Bronchial epithelial cell (primary cell): ENCODE measurements around the gene ARHGAP4. TPM values are rescaled to one million over a fixed set of nuclear protein-coding genes. Genes with fewer than 3 reads are reported as not detected.

ENCODE experiments used
- DNase-seq: peaks from one replicate; pipeline ENCODE4 v3.0.0-alpha.2; 2010; ENCODE audit warnings: low read depth
- FAIRE-seq: peaks from 2 replicates; lab custom pipeline; 2011; peaks lifted over from hg19 to GRCh38; lab: Jason Lieb, UNC
- H3K27me3 ChIP-seq: 2 replicates; pipeline ENCODE4 v1.5.1; 2011; ENCODE audit warnings: low read length; ENCODE audit not compliant: control insufficient read depth, insufficient read depth
- H3K36me3 ChIP-seq: 2 replicates; pipeline ENCODE4 v1.5.1; 2011; ENCODE audit warnings: low read length; ENCODE audit not compliant: control insufficient read depth, insufficient read depth
- H3K4me3 ChIP-seq: 2 replicates; pipeline ENCODE4 v1.5.1; 2011; ENCODE audit warnings: mild to moderate bottlenecking, low read depth, low read length, control low read depth
- CTCF ChIP-seq: IDR thresholded peaks from 2 replicates; pipeline ENCODE4 v1.5.1; 2011; ENCODE audit warnings: mild to moderate bottlenecking, moderate library complexity, low read length, control low read depth, inconsistent platforms; ENCODE audit not compliant: insufficient read depth, severe bottlenecking
- total RNA-seq: library from RNA; depleted of rRNA; stranded (reverse); fragments of >200 nt; gene quantifications from 2 replicates; pipeline ENCODE4 v1.2.1, GENCODE V29; 2014

Gene ARHGAP4
- total RNA-seq, 1 donor from 2014 or later: 0.79 TPM

DNA sequence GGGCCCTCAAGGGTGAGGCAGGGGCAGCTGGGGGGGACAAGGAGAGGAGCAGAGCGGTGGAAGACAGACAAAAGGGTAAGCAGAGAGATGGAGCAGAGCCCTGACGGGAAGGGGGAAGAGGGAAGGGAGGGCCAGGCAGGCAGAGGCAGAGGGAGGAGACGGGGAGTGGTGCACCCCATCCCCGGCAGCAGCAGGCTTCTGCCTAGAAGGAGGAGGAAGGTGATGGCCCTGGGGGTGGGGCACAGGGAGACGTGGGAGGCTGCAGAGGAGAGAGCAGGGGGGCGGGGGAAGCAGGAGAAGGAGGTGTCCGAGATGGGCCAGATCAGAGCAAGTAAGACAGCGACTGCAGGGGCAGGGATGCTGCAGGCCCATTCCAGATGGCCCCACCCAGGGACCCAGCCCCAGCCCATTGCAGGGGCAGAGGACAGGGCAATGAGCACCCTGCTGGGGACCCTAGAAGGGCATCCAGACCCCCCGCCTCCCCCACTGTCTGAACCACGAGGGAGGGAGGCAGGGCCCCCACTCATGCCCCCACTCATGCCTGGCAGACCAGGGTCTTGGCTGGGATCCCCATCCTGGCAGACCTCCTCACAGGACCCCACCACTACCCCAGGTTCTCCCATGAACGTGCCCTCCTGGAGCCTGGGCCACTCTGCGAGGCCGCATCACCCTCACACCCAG, 42.8 kb downstream of the ARHGAP4 start:
- TF ChIP-seq CTCF: no peak
- Histone ChIP-seq H3K4me3 (no peak overlapping the region), H3K36me3 (no peaks in the 10 kb centered on the region), H3K27me3 (peaks cover 6% of the 10 kb centered on the region)
- FAIRE-seq: no peak
- no peak for DNase-seq

GRCh38 chrX:153882557-153882956, 43.5 kb downstream of the ARHGAP4 start:
- Histone ChIP-seq H3K4me3 (no peak overlapping the region), H3K36me3 (no peaks in the 10 kb centered on the region), H3K27me3 (peaks cover 6% of the 10 kb centered on the region)
- no peak for TF ChIP-seq CTCF
- no peak for DNase-seq
- FAIRE-seq: no peak

- FAIRE-seq: no peak
Observed at GRCh38 chrX:153882086-153882498, 44.0 kb downstream of the ARHGAP4 start.

GRCh38 chrX:153881281-153881680, 44.8 kb downstream of the ARHGAP4 start:
- TF ChIP-seq CTCF: no peak
- no peak for FAIRE-seq
- H3K4me3 ChIP-seq: no peak overlapping the region
- peaks cover 4% of the 10 kb centered on the region for H3K27me3 ChIP-seq
- DNase-seq: no peak
- no peaks in the 10 kb centered on the region for H3K36me3 ChIP-seq

More at GRCh38 chrX:153882086-153882498, 44.0 kb downstream of the ARHGAP4 start:
- no peak for DNase-seq
- H3K4me3 ChIP-seq: no peak overlapping the region
- no peaks in the 10 kb centered on the region for H3K36me3 ChIP-seq
- peaks cover 6% of the 10 kb centered on the region for H3K27me3 ChIP-seq
- TF ChIP-seq CTCF: no peak

DNA sequence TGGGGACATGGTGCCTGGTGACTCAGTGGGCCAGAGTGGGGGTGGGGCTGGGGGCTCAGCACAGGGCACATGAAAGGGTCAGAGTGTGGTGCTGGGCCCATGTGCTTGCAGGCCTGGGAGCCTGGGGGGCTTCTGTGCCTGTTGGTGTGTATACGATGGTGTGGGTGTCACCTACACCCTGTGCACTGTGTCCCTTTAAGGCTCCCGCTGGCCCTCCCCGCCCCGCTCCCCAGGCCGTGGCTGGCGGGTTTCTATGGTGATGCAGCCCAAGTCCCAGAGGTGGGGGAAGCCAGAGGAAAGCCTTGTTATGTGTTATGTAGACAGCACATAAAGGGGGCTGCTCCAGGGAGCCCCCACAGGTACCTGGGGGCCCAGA, 45.6 kb downstream of the ARHGAP4 start:
- TF ChIP-seq CTCF: no peak
- Histone ChIP-seq H3K27me3 (peaks cover 4% of the 10 kb centered on the region), H3K36me3 (no peaks in the 10 kb centered on the region), H3K4me3 (no peak overlapping the region)
- FAIRE-seq: no peak
- no peak for DNase-seq
